OCI-LY3 (cell line): Measurements from ENCODE around the gene CORO2B.

ENCODE experiments used
- EZH2phosphoT487 ChIP-seq: fragments of 200-600 bp; shearing (Covaris generic); IDR thresholded peaks from 2 replicates; pipeline ENCODE4 v1.6.1; 2018; ENCODE audit warnings: antibody characterized with exemption, mixed run types, low read depth
- TF ChIP-seq, protein P1 (sequence below): fragments of 200-600, 300-600 bp; sonication (generic); IDR thresholded peaks from 2 replicates; pipeline ENCODE4 v1.5.1; 2014; ENCODE audit warnings: antibody characterized with exemption, low read length, low read depth

DNA sequence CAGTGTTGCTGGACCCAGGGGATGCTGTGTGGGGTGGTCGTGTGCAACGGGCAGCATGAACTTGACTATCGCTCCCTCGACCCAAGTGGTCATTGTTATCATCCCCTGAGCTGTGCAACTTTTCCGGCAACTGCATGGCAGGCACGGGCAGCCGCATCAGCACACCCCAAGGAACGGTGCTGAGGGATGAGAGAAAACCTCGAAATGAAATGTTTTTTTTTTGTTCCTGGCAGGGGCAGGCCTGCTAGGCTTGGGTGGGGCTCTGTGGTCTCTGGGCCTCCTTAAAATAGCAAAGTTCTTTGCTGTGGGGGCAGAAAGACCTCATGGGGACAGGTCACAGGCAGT is 51.4 kb downstream of the CORO2B start:
- TF ChIP-seq, protein P1, sequence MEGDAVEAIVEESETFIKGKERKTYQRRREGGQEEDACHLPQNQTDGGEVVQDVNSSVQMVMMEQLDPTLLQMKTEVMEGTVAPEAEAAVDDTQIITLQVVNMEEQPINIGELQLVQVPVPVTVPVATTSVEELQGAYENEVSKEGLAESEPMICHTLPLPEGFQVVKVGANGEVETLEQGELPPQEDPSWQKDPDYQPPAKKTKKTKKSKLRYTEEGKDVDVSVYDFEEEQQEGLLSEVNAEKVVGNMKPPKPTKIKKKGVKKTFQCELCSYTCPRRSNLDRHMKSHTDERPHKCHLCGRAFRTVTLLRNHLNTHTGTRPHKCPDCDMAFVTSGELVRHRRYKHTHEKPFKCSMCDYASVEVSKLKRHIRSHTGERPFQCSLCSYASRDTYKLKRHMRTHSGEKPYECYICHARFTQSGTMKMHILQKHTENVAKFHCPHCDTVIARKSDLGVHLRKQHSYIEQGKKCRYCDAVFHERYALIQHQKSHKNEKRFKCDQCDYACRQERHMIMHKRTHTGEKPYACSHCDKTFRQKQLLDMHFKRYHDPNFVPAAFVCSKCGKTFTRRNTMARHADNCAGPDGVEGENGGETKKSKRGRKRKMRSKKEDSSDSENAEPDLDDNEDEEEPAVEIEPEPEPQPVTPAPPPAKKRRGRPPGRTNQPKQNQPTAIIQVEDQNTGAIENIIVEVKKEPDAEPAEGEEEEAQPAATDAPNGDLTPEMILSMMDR: no peak
- no peak for TF ChIP-seq EZH2phosphoT487
